ENCODE data around the gene SPATA24.

- no peak for TF ChIP-seq CTCF (conservative IDR thresholded peaks at IDR 0.05 in 1 of 2, IDR thresholded peaks at IDR 0.05 in 1 of 2; ENCODE audit: low read depth in 1 of 2, low read length in 2 of 2)
- TF ChIP-seq EZH2 (IDR thresholded peaks at IDR 0.05; ENCODE audit: low read length, missing control alignments): no peak
These were observed 27.5 kb downstream of the SPATA24 start for GRCh38 chr5:139376364-139376763.

Measured in fibroblast of lung (primary cell).